ENCODE measurements around the gene EXOC7. TPM values are rescaled to one million over a fixed set of nuclear protein-coding genes. Genes with fewer than 3 reads are reported as not detected.

The EXOC7 gene
- total RNA-seq, 1 experiment from 2014 or later = 114 TPM

DNA sequence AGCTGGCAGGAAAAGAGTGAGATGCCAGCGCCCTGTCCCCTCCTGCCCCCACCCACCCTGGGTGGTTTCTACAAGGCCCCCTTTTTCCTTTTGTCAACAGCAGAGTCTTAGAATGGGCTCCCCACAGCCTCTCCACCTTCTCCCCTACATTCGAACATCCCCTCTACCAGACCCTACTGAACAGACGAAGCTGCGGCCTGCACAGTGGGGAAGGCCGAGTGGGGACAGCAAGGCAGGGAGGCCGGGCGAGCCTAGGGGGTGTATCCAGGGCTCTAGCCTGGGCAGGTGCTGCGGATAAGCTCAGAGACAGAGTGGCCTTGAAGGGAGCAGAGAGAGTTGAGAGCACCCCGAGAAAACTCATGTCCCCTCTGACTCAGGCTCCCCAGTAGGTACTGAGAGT, 17.2 kb downstream of the EXOC7 start:
- ATAC-seq = no peak
- no TSS peak for BruUV-seq (replicated peaks)
- Histone ChIP-seq H3K36me3 (ENCODE audit: control insufficient read depth in 1 of 2, insufficient read depth in 2 of 2, low read length in 2 of 2) (peaks cover 37 to 43% of the 10 kb centered on the region in 2 experiments; a peak in 3 of 4 replicates), H3K9me3 (ENCODE audit: control insufficient read depth in 1 of 2, insufficient read depth in 1 of 2, low read depth in 1 of 2, low read length in 2 of 2) (no peaks in the 10 kb centered on the region), H3K4me2 (ENCODE audit: low read length) (no peak overlapping the region), H3K27me3 (ENCODE audit: insufficient read depth, low read length) (no peaks in the 10 kb centered on the region), H3K4me1 (ENCODE audit: control insufficient read depth in 1 of 2, insufficient read depth in 2 of 2, low read length in 2 of 2) (no peaks in the 10 kb centered on the region), H3K4me3 (replicated peaks in 1 of 2; ENCODE audit: low read depth in 1 of 2, low read length in 2 of 2) (no peak overlapping the region), H3K27ac (ENCODE audit: low read depth, low read length) (no peak overlapping the region), H2AFZ (ENCODE audit: low read depth, low read length, poor library complexity, severe bottlenecking) (no peak overlapping the region), H3K79me2 (ENCODE audit: insufficient read depth, low read length) (no peaks in the 10 kb centered on the region), H3K9ac (ENCODE audit: low read length) (no peak overlapping the region), H4K20me1 (ENCODE audit: insufficient read depth) (no peaks in the 10 kb centered on the region), H3K9me2 (ENCODE audit: insufficient read depth) (no peaks in the 10 kb centered on the region)
- ChIA-PET CTCF (no interaction called here), POLR2A (interaction anchor here (0.9 kb wide), 1 partner anchor 9 kb away, joined by 3 read pairs; no protein-coding TSS in a partner anchor), RAD21 (ENCODE audit: low non-redundant PET in 1 of 2, low total read pairs in 2 of 2, uncharacterized antibody in 2 of 2, unreplicated experiment in 2 of 2) (no interaction called here)
- intact Hi-C loops (cut with micrococcal nuclease) = no loop called here
- TF ChIP-seq SIN3A (IDR thresholded peaks at IDR 0.05; ENCODE audit: low read depth) = no peak
- TF ChIP-seq YY1 (IDR thresholded peaks at IDR 0.05; ENCODE audit: extremely low read depth, insufficient replicate concordance, low read depth, low read length) = no peak
- TF ChIP-seq JUND (IDR thresholded peaks at IDR 0.05) = no peak
- TF ChIP-seq, protein P1, sequence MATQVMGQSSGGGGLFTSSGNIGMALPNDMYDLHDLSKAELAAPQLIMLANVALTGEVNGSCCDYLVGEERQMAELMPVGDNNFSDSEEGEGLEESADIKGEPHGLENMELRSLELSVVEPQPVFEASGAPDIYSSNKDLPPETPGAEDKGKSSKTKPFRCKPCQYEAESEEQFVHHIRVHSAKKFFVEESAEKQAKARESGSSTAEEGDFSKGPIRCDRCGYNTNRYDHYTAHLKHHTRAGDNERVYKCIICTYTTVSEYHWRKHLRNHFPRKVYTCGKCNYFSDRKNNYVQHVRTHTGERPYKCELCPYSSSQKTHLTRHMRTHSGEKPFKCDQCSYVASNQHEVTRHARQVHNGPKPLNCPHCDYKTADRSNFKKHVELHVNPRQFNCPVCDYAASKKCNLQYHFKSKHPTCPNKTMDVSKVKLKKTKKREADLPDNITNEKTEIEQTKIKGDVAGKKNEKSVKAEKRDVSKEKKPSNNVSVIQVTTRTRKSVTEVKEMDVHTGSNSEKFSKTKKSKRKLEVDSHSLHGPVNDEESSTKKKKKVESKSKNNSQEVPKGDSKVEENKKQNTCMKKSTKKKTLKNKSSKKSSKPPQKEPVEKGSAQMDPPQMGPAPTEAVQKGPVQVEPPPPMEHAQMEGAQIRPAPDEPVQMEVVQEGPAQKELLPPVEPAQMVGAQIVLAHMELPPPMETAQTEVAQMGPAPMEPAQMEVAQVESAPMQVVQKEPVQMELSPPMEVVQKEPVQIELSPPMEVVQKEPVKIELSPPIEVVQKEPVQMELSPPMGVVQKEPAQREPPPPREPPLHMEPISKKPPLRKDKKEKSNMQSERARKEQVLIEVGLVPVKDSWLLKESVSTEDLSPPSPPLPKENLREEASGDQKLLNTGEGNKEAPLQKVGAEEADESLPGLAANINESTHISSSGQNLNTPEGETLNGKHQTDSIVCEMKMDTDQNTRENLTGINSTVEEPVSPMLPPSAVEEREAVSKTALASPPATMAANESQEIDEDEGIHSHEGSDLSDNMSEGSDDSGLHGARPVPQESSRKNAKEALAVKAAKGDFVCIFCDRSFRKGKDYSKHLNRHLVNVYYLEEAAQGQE (IDR thresholded peaks at IDR 0.05; ENCODE audit: low read depth) = no peak
- TF ChIP-seq RAD21 (IDR thresholded peaks at IDR 0.05; ENCODE audit: low read depth) = no peak
- no peak for TF ChIP-seq ZNF274 (IDR thresholded peaks at IDR 0.05; ENCODE audit: low read depth, low read length)
- TF ChIP-seq, protein P2, sequence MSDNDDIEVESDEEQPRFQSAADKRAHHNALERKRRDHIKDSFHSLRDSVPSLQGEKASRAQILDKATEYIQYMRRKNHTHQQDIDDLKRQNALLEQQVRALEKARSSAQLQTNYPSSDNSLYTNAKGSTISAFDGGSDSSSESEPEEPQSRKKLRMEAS (IDR thresholded peaks at IDR 0.05) = no peak
- TF ChIP-seq, protein P3, sequence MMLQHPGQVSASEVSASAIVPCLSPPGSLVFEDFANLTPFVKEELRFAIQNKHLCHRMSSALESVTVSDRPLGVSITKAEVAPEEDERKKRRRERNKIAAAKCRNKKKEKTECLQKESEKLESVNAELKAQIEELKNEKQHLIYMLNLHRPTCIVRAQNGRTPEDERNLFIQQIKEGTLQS (IDR thresholded peaks at IDR 0.05) = no peak
- no peak for TF ChIP-seq ELF1 (IDR thresholded peaks at IDR 0.05; ENCODE audit: borderline replicate concordance, low read depth)
- TF ChIP-seq TCF7L2 (IDR thresholded peaks at IDR 0.05; ENCODE audit: borderline replicate concordance, extremely low read depth, insufficient read depth, insufficient read length) = no peak
- TF ChIP-seq SRF (IDR thresholded peaks at IDR 0.05; ENCODE audit: low read depth) = no peak
- TF ChIP-seq, protein P4, sequence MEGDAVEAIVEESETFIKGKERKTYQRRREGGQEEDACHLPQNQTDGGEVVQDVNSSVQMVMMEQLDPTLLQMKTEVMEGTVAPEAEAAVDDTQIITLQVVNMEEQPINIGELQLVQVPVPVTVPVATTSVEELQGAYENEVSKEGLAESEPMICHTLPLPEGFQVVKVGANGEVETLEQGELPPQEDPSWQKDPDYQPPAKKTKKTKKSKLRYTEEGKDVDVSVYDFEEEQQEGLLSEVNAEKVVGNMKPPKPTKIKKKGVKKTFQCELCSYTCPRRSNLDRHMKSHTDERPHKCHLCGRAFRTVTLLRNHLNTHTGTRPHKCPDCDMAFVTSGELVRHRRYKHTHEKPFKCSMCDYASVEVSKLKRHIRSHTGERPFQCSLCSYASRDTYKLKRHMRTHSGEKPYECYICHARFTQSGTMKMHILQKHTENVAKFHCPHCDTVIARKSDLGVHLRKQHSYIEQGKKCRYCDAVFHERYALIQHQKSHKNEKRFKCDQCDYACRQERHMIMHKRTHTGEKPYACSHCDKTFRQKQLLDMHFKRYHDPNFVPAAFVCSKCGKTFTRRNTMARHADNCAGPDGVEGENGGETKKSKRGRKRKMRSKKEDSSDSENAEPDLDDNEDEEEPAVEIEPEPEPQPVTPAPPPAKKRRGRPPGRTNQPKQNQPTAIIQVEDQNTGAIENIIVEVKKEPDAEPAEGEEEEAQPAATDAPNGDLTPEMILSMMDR (IDR thresholded peaks at IDR 0.05 in 2 of 3, conservative IDR thresholded peaks at IDR 0.05 in 1 of 3; ENCODE audit: borderline replicate concordance in 1 of 3, insufficient read depth in 1 of 3, low read depth in 2 of 3, low read length in 2 of 3) = no peak
- TF ChIP-seq POLR2A (IDR thresholded peaks at IDR 0.05; ENCODE audit: borderline replicate concordance, extremely low read depth, insufficient read depth, insufficient read length) = no peak
- TF ChIP-seq EGR1 (IDR thresholded peaks at IDR 0.05; ENCODE audit: low read depth) = no peak
- TF ChIP-seq POLR2AphosphoS5 (IDR thresholded peaks at IDR 0.05; ENCODE audit: low read depth, low read length) = no peak
- TF ChIP-seq FOSL1 (IDR thresholded peaks at IDR 0.05; ENCODE audit: low read depth) = no peak
- TF ChIP-seq CEBPB (IDR thresholded peaks at IDR 0.05; ENCODE audit: low read depth) = no peak
- no peak for TF ChIP-seq ZFX (IDR thresholded peaks at IDR 0.05)
- DNase-seq (ENCODE audit: low read depth, low spot score) = no peak
